RPMI7951 (cell line): ENCODE data around the gene TAF4. TPM values are rescaled to one million over a fixed set of nuclear protein-coding genes. Genes with fewer than 3 reads are reported as not detected.
"Not testable (repeated sequence)": the region's sequence is repeated elsewhere in the genome, so short reads cannot be mapped to it uniquely, and the experiment has no call there.

Source experiments
- DNase-seq: peaks from one replicate; pipeline ENCODE4 v3.0.0-alpha.2; 2012; ENCODE audit warnings: low read depth
- total RNA-seq: library from RNA; depleted of rRNA; stranded (reverse); fragments of >200 nt; shearing (Covaris generic); gene quantifications from 2 replicates; pipeline ENCODE4 v1.2.3, GENCODE V29; 2014

TAF4 gene
- total RNA-seq, 1 experiment from 2014 or later: 6.5 TPM

GRCh38 chr20:62001178-62001715 lies 64.4 kb downstream of the TAF4 start:
- DNase-seq: no peak

- no peak for DNase-seq
These were observed 67.1 kb downstream of the TAF4 start for GRCh38 chr20:61998343-61999121.

DNA sequence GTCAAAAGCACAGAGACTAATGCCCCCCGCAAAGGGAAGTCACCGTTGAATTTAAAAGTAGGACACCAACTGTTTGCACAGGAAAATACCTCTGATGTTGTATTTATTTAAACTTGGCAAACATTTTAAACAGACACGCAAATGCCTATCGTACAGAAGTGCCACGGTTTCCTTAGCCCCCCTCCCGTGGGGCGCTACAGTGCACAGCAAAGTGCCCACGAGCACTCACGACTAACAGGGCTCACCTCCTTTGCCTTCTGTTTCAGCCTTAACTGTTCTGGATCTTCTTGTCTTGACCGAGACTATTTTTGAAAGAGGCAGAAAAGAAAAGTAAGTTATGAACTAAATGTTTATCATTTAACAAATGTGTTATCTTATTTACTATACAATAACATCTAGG lies 67.8 kb downstream of the TAF4 start:
- no peak for DNase-seq

DNA sequence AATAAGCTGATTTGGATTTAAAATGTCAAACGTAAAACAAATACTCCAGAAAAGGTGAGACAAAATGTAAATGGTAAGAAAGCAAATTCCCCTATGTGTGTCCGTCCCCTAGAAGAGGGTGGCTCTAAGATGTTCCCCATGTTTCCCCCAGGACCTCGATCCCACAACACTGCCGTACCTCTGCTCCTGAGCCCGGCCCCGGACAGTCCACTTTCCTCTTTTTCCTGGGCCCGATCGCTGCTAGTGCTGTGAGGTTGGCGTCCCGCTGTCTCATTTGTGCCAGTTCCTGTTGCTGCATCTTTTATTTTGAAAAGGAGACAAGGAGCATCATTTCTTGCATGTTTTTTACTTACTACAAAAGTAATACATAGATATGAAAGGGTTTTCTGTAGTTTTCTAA lies 68.3 kb downstream of the TAF4 start:
- DNase-seq: no peak

DNA sequence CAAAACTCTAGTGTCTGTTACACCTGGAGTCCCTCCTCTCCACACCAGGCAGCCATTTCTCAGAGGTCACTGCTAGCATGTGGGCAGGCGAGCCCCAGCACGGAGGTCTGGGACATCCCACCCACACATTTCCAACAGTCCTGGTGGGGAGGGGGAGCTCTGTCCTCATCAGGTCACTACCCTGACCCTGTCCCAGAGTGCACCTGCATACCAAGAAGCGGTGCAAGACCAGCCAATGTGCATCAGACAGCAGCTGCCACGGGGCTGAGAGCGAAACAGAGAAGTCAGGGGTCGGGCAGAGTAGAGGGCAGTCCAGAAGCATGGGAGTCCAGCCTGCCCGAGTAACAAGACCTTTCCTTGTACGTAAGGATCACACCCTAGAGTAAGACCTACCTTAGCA lies 71.1 kb downstream of the TAF4 start:
- DNase-seq: no peak

- no peak for DNase-seq
These were observed 72.6 kb downstream of the TAF4 start for GRCh38 chr20:61993058-61993457.

GRCh38 chr20:61991476-61991875 lies 74.2 kb downstream of the TAF4 start:
- peak; percentile 28 for DNase-seq

- DNase-seq: no peak
These were observed 75.2 kb downstream of the TAF4 start for GRCh38 chr20:61990484-61990883.

DNA sequence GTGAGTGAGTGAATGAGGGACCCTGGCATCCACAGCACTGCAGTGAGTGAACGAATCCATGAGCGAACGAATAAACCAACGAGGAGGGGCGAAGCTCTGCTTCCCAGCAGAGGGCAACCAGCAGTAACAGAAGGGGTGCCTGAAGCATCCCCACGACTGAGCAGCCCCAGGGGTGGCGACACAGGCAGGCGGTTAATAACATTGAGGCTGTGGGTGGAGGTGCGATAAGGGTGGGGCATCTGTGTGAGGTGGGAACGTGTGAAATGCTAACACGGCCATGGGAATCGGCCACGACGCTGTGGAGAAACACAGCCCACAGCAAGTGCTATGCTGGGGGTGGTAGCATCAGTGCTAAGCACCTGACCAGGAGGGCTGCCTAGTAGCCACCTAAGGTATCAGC lies 75.9 kb downstream of the TAF4 start:
- DNase-seq: no peak

DNA sequence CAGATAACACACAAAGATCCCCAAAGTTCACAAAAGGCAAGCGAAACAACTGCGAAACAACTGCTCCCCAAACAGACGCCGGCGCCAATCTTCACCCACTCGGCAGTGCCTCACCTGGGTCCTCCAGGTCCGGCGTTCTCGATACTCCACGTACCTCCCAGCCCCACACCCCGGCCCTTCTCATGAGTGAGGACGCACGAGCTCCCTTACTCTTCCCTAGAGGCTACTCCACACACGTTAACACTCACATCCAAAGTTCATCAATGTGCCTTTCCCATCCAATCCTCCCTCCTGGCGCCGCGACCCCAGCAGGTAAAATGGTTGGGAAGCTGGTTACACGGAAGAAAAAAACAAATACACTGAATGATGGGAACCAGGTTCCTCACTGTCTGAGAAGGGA lies 77.0 kb downstream of the TAF4 start:
- no peak for DNase-seq

- DNase-seq: no peak
These were observed 78.8 kb downstream of the TAF4 start for GRCh38 chr20:61986762-61987321.

- DNase-seq: no peak
These were observed 80.6 kb downstream of the TAF4 start for GRCh38 chr20:61985096-61985495.

- DNase-seq: not testable (repeated sequence)
These were observed 81.2 kb downstream of the TAF4 start for GRCh38 chr20:61984431-61984830.

GRCh38 chr20:61983965-61984364 lies 81.7 kb downstream of the TAF4 start:
- no peak for DNase-seq

DNA sequence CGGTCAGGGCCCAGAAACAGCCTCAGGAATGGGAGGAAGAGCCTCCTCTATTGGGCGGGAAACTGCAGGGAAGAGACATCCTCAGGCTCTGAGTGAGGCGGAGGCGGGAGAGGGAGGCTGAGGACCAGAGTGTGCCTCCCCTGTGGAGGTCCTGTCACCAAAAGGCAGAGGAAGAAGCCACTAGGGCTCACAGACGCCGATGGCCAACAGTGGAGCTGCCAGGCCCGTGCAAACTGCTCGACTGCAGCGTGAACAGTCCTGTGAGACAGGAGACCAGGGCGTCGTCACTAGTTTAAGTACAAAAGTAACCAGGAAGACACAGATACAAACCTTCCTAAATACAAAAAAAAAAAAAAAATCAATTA lies 82.7 kb downstream of the TAF4 start:
- no peak for DNase-seq

- no peak for DNase-seq
These were observed 83.3 kb downstream of the TAF4 start for GRCh38 chr20:61982191-61982950.

DNA sequence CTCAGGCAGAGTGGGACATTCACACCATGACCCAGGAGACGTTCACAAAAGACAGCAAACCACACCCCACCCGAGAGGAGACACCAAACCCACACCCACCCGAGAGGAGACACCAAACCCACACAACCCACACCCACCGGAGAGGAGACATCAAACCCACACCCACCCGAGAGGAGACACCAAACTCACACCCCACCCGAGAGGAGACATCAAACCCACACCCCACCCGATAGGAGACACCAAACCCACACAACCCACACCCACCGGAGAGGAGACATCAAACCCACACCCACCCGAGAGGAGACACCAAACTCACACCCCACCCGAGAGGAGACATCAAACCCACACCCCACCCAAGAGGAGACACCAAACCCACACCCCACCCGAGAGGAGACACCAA lies 84.0 kb downstream of the TAF4 start:
- DNase-seq: not testable (repeated sequence)

DNA sequence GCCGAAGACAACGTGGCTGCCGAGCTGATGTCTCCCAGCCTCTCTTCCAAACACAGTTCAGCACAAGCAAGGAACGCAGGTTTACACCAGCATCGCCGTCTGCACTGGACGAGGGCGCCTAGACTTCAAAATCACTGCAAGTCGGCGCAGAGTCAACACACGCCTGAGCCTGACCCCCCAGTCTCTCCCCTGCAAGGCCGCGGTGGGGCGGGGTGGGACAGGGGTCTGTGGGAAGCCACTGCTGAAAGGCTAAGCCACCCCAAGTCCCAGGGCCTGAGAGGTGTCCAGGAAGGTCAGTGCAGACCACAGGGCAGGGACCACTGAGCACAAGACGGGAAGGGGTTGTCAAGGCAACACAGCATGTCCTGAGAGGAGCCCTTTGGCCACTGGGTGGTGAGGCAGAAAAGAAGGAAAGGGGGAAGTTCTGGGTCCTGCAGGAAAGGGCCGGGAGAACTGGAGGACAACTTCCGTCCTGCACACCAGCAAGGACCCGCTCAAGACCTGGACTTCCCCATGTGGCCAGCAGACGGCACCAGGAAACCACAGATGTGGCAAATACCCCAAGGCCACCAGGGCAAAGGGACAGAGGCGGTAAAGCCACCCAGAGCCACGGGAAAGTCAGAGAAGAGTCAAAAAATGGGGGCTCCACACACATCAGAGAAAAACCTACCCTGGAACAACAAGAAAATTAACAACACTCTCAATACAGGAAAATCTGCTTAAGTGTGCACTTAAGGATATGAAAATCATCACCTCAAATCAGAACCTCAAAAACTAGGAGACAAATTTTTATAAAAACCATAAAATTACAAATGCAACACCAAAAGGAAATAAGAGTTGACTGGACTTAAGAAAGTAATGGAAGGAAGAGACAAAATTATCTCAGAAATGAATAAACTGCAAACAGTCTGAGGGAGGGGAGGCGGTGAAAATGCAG lies 84.8 kb downstream of the TAF4 start:
- peak; percentile 37 for DNase-seq

DNA sequence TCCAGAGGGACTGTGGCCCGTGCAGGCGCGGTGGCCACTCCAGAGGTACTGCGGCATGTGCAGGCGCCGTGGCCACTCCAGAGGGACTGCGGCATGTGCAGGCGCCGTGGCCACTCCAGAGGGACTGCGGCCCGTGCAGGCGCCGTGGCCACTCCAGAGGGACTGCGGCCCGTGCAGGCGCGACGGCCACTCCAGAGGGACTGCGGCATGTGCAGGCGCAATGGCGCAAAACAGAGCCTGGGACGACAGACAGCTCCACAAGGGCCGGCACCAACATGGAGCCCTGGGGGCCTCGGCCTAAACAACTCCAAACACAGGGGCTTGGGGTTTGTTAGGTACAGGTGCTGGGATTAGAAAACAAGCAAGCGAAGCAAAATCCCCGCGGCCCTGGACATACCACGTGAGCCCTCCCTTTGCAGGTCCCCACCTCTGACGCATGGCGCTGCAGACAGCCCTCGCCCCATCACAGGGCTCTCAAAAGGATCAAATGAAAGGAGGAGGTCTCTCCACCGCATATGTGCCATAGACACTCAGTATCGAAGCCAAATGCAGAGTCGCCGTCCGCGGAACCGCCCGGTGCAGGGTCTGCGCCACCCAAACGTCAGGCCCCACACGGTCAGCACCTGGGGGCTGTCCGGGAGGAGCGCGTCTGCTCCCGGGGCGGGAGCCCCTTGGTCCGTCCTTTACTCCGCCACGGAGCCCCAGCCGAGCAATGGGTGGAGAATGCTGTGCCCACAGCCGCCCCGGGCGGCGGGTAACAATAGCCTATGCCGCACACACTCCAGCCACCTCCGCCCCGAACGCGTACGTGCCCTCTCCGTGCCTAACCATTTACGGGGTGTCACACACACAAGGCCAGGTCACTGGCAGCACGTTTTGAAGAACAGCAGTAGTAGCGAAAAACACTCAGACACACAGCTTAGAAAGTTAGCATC lies 85.7 kb downstream of the TAF4 start:
- no peak for DNase-seq

DNA sequence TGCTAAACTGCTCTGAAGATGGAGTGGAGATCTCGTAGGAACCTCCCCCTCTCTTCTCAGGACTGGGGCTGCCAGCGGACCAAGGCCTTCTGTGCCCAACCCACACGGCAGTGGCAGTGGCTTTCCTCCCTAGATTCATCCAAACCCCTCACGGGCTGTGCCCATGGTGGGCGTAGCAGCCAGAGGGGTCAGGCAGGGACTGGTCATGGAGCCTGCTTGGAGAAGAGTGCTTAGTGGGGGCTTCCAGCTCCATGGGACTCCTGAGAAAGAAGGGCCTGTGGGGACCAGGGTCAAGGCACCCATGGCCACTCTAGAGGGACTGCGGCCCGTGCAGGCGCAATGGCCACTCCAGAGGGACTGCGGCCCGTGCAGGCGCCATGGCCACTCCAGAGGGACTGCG lies 86.6 kb downstream of the TAF4 start:
- no peak for DNase-seq

DNA sequence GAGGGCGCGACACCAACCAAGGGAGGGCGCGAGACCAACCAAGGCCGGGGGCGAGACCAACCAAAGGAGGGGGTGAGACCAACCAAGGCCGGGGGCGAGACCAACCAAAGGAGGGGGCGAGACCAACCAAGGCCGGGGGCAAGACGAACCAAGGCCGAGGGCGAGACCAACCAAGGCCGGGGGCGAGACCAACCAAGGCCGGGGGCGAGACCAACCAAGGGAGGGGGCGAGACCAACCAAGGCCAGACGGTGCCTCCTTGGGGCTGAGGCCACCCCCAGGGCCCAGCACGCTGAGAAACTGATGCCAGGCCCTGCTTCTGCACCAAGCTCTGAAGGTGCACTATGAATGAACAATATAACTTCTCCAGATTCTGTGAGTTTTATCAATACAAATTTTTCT lies 87.2 kb downstream of the TAF4 start:
- DNase-seq: no peak
